ENCODE data around the gene PDE10A.

The PDE10A gene

DNA sequence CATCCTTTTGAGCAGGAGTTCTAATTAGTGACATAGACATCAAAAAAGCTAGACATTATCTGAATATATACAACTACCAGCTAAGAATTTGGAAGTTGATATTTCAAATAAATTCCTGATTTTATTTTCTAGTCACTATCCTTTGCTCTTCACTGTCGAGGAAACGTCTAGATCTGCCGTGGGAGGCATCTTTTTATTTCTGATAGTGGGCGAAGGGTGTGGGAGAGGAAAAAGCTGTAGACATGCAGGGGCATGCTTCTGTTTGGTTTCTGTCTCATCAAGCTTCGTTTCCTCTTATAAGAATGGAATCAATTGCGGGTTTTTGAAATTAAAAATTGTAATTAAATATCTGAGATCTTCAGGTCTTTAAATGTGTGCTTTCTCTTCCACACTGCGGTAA, 337.4 kb downstream of the PDE10A start:
- DNase-seq: no peak

DNA sequence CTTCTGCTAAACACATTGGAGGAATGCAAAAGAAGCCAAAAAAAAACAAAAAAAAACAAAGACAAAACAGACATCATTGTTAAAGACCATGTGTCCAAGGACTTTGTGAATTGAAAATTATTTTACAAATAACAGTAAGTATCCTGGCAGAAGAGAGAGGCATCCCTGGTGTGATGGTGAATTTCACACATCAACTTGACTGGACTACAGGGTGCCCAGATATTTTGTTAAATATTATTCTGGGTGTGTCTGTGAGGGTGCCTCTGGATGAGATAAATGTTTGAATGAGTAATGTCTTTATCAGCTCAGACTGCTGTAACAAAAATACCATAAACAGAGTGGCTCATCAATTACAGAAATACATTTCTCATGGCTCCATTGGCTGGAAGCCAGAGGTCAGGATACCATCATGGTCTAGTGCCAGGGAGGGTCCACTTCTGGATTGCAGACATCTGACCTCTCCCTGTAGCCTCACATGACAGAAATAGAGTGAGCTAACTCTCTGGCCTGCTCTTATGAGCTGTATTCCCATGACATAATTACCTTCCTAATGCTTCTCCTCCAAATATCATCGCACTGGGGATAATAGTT, 341.4 kb downstream of the PDE10A start:
- DNase-seq: no peak

GRCh38 chr6:165321150-165321549, 341.9 kb downstream of the PDE10A start:
- DNase-seq: no peak

DNA sequence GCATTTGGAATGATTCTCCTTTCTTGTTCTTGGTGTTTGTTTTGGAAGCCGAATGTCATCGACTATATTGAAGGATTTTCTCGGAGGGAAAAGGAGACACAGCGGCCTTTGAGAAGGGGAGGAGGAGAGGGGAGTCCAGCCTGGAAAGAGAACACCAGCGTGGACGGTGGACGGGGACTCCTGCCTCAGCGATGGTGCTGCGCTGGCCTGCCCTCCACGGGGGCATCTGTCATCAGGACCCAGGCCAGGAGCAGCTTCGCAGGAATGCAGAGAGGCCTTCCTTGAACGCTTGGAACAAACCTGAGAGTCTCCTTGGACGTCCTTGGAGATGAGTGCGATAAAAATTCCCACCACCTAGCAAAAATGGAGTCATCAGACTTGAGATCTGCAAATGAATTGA, 345.3 kb downstream of the PDE10A start:
- no peak for DNase-seq

GRCh38 chr6:165308926-165309731, 353.9 kb downstream of the PDE10A start, which contains the start of gene C6orf118:
Gene C6orf118, minus strand, starts transcription at chr6:165309605. Its CDS starts 19 bp downstream, at chr6:165309586.
- DNase-seq: no peak

- no peak for DNase-seq
These were observed 356.1 kb downstream of the PDE10A start for GRCh38 chr6:165306955-165307354.

- no peak for DNase-seq
These were observed 361.4 kb downstream of the PDE10A start for GRCh38 chr6:165301372-165302246.

GRCh38 chr6:165300422-165300936, 362.6 kb downstream of the PDE10A start:
- no peak for DNase-seq

DNA sequence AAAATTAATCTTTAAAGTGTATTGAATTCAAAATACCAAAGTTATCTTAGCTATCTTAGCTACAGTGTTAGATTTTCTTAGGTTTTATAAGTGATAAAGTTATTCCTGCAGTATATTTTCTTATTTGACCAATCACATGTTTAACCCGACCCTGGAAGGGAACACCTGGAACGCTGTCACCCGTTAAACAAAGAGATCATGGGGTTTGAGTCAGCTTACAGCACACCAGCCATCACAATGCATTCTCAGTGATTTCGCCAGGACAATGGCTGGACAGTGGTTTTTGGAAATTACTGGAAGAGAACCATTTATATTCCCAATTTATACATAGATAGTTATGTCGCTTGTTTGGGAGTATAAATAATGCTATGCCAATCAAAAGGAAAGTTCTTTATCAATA, 364.2 kb downstream of the PDE10A start:
- DNase-seq: no peak

- no peak for DNase-seq
These were observed 364.6 kb downstream of the PDE10A start for GRCh38 chr6:165298402-165298801.

- no peak for DNase-seq
These were observed 370.4 kb downstream of the PDE10A start for GRCh38 chr6:165292657-165293056.
